ENCODE measurements around the gene ZNF148.

ZNF148 gene

DNA sequence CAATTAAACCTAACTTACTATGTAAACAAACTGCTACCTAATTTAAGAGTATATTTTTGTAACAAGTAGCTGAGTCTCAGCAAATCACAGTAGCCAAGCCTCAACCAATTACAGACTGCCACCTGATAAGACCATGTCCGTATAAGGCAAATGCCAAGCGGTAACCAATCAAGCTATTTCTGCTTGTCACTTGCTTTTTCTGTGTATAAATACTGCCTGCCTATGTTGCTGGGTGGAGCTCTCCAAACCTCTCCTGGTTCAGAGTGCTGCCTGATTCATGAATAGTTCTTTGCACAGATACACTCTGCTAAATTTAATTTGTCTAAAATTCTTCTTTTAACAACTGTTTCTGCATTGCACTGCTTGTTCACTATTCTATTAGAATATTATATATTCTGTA, 42.6 kb downstream of the ZNF148 start:
- DNase-seq, result no peak

DNA sequence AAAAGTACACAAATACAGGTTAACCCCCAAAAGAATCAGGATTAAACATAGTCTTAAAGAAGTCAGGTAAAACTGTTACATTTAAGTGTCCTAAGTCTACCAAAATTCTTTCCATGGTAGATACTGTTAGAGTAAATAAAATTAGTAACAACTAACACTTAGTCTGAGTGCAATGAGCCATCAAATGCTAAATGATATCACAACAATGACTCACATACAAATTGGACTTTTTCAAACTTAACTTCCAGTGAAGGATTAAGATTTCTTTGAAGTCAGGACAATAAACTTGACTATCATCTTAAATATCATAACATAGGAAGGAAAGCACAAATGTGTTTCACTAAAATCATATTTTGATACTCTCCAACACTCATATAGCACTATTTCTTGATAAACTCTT, 43.9 kb downstream of the ZNF148 start:
- DNase-seq, result no peak

DNA sequence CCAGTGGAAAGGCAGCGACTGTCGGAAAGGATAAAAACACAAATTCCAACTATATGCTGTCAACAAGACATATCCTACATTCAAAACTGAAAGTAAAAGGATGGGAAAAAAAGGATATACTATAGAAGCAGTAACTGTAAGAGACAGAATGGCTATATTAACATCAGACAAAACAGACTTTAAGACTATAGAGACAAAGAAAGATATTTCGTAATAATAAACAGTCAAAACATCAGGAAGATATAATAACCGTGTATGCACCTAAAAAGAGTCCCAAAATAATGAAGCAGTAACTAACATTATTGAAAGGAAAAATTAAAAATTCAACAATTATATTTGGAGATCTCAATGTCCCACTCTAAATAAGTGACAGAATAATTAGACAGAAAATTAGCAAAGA, 48.2 kb downstream of the ZNF148 start:
- no peak for DNase-seq

DNA sequence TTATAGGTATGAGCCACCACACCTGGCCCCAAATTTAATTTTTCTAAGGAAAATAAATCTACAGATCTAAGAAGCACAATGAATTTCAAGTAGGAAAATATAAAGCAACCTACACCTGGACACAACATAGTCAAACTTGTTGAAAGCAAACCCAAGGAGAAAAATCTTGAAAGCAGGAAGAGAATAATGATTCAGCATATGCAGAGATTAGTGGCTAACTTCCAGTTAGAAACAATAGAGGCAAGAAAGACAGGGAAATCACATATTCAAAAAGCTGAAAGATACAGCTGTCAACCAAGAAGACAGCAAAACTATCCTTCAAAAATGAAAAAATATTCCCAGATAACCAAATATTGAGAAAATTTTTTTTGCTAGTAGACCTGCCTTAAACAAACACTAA, 49.4 kb downstream of the ZNF148 start:
- no peak for DNase-seq

DNA sequence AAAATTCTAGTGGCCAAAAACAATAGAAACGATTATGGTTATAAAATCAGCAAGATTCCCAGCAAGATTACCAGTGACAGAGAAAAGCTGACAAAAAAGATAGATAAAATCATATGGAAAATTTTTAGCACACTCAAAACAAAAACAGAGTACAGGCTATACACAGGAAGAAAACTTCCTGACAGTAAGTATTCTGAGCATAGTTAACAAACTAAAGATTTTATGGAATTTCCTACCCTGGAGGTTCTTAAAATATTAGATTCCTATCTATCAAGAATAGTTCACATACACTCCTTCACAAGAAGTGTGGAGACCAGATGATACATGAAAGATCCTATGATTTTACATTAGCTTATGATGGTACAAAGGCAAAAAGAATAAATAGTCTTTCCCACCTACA, 50.8 kb downstream of the ZNF148 start:
- DNase-seq, result no peak

DNA sequence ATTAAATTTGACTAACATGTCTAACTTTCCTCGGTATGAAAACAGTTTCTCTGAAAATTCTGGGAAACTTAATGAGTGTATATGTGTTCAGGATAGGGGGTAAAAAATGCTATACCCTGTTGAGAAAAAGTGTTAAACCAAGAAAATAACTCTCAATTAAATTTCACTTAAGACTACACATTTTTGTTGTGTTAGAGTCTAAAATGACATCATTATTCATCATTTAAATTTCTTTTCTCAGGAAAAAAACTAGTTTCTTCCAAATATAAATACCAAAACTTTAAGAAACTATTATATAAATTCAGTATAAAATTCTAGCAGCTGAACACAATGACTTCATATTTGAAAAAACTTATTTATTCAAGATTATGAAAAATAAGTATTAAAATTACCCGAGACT, 52.2 kb downstream of the ZNF148 start:
- DNase-seq, result no peak

DNA sequence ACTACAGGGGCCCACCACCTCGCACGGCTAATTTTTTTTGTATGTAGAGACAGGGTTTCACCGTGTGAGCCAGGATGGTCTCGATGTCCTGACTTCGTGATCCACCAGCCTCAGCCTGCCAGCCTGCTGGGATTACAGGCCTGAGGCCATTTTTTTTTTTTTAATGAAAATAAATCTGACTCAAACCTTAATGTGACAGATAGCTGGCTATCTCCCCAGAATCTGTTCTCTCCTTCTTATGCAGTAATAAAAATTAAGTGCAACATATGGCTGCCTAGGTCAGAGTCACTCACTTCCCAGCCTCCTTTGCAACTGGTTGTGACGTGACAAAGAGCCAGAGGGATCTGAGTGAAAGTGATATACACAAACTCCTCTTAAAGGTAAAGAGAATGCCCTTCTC, 53.0 kb downstream of the ZNF148 start:
- DNase-seq, result no peak

DNA sequence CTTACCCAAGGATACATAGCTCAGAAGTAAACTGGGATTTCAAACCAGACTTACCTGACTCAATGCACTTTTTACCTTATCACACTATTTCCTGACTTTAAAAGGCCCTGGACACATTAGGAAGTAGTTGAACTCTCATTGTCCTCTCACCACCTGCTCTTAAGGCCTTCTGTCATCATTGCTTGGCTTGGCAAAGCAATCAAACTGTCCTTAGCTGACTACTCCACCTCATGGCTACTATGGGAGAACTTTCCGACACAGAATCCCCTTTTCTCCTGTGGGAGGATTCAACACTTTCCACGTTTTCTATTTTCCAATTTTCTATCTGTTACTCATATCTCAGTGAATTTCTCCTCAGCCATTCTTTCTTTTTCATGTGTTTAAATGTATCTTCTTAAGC, 55.4 kb downstream of the ZNF148 start:
- DNase-seq, result no peak

DNA sequence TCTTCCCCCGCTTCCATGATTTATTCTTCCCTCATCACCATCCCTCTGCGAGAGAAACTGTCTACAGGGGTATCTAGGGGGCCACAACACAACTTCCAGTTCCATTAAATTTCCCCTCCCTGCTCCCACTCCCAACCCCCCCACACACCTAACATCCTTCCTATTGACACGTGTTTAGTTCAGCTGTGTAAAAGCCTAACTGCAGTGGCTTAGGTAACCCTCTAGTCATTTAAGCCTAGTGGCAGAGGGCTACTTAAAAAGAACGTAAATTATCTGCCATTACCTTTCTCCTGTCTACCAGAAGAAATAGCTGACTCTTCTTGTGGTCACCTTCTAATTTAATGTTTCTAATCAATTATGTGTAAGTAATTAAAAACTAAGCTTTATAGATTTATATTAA, 56.3 kb downstream of the ZNF148 start:
- no peak for DNase-seq

DNA sequence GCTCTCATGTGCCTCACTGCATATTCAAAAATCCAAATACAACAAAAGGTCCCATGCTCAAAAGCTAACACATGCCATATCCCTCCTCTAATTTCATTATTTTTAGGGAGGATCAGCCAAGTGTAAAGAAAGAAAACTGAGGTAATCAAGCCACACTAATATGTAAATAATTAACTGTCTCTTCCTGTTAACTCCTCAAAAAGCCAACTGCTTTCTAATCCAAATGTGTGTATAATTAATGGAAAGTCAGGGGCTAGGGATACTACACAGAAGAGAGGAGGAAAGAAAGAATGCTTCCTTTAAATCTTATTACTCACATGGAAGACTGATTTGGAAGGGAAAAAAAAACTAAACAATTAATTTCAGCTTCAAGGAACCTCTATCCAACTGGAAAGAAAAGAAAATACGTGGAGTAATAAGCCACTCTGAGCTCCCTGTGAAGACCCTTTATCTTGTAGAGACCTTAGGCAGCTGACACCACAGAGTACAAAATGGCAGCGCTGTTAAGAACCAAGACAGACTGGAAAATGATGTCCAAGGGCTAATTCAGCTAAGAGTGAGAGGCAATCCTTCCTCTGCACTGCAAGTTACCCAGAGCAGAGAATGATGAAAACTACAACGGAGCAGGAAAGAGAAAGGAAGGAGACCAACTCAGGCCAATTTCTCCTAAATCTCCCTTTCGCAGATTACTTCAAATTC, 56.8 kb downstream of the ZNF148 start:
- DNase-seq, result no peak

DNA sequence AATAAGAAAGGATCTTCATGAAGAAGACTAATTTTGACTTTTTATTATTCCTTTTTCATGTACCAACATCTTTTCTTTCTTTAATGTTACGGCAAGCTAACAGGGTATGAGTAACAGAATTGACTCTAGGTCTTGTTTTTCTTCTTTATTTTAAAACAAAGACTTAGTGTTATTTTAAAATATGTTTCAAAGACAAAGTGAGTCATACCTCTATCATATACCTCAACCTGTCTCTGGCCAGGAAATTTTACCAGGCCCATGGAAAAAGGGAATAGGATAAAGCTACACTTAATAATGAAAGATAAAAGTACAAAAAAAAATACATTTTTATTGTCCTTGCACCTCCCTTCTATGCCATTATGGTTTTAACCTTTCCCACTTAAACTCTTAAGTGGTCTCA, 57.4 kb downstream of the ZNF148 start:
- no peak for DNase-seq

DNA sequence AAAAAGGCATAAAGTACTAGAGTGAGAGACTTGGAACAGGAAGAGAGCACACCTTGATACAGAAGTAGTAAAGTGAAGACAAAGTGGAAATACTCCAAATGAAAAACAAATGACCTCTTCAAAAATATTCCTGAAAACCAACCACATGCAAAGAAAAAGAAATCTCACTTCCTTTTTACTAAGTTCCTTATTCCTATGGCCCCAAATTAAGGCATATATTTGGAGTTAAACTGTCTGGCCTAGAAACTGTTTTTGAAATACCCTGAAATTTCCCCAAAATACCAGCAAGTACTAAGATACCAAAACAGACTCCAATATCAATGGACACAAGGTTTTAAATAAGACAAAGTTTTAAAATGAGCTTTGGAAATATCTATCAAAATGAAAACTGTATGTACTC, 58.2 kb downstream of the ZNF148 start:
- no peak for DNase-seq

DNA sequence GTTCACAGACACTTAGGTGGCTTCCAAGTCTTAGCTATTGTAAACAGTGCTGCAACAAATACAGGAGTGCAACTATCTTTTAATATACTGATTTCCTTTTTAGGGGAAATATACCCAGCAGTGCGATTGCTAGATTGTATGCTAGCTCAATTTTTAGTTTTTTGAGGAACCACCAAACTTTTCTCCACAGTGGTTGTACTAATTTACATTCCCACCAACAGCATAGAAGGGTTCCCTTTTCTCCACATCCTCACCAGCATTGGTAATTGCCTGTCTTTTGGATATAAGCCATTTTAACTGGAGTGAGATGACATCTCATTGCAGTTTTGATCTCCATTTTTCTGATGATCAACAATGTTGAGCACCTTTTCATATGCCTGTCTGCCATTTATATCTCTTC, 58.9 kb downstream of the ZNF148 start:
- no peak for DNase-seq

DNA sequence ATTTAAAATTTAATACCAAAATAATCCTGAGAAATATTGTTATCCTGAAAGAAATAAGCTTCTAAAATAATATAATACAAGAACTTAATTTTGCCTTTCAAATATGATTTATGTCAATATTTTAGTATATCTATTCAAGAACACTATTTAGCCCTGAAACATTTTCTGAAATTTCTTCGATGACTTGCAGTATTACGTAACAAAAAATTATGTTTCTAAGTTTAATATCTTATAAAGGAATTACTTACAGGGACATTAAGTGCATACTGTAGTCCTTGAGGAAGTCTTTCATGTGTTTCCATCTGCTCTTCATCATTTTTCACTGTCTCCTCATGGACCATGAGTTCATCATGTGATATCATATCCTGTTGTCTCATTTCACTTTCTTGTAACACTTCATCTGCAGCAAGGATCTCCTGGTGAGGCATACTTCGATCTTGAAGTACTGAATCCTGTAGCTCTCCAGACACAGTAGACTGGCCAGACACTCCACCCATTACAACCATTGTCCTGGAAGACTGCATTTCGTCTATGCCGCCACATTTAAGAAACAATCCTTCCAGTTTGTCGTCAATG, 62.0 kb downstream of the ZNF148 start:
- no peak for DNase-seq

DNA sequence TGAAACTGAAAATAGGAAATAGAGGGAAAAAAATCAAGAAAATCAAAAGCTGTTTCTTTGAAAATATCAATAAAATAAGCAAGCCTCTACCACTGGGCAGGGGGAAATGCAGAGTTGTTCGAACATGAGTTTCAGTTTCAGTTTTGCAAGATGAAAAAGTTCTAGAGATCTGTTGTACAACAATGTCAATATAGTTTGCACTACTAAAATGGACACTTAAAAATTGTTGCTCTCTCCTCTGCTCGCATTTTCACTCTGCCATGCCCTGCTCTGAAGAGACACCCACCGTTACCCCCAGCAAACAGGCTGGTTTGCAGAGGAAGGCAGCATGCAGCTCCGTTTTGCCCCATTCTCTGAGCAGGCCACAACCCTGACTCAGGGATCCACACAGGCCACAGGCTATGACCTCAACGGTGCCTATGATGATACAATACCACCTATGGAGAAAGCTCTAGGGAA, 64.5 kb downstream of the ZNF148 start:
- DNase-seq, result peak; percentile 22

DNA sequence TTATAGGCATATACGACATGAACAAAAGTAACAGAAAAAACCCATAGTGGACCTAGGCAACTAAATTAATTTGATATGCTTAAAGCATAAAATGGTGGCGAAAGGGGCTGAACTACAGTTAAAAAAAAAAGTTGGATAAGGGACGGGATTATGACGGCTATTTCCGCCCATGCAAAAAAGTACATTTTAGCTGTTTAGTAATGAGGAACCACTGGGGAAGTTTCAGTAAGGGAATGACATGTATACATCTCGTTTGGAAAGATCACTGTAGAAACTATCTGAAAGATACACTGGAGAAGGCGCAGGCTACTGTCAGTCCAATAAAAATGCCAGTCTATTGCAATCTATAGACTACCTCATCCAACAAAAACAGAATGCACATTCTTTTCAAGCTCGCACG, 65.6 kb downstream of the ZNF148 start:
- DNase-seq, result no peak

DNA sequence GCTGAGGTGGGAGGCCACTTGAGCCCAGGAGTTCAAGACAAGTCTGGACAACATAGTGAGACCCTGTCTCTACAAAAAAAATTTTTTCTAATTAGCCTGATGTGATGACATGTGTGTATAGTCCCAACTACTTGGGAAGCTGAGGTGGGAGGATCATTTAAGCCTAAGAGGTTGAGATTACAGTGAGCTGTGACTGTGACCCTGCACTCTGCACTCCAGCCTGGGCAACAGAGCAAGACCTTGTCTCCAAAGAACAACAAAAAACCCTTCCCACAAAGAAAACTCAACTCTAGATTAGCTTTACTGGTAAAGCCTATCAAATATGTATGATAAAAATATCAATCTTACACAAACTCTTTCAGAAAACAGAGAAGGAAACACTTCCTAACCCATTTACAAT, 68.5 kb downstream of the ZNF148 start:
- DNase-seq, result no peak

DNA sequence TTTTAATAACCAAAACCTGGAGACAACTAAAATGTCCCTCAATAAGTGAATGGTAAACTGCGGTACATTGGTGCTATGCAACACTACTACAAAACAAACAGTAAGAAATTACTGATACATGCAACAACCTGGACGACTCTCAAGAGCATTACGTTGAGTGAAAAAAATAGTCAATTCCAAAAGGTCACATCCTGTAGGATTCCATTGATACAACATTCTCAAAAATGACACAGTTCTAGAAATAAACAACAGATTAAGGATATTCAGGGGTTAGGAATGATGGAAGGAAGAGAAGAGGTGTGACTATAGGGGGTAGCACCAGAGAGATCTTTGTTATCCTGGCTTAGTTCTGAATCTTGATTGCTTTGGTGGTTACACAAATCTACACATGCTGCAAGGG, 72.2 kb downstream of the ZNF148 start:
- no peak for DNase-seq

DNA sequence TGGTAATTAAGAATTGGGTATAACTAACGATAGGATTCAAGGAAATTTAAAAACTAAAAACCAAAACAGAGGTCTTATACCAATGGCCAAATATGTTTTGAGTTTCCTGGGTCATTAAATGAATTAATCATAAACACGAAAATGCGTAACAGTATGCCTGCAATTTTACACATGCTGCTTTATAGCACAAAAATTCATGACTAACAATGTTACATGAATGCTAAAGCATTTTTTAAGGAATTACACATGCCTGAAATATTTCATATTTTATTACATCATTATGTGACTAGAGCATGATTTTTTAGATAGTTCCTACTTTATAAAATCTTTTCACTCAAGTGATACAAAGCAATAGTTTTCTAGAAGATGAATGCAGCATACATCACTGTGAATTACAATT, 74.7 kb downstream of the ZNF148 start:
- no peak for DNase-seq

DNA sequence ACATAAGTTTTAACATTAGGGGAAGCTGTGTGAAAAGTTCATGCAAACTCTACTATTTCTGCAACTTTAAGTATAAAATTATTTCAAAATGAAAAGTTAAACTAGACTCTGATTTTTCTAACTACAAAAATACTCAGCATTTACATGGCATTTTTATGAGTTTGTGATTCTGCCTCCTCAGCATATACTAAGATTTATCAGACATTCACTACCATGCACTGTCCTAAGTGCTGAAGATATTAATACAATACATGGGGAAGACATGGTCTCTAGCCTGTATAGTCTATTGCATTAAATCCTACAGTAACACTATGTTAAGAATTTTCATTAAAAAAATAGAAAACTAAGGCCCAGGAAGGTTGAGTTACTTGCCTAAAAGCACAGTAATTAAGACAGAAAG, 80.7 kb downstream of the ZNF148 start:
- no peak for DNase-seq

DNA sequence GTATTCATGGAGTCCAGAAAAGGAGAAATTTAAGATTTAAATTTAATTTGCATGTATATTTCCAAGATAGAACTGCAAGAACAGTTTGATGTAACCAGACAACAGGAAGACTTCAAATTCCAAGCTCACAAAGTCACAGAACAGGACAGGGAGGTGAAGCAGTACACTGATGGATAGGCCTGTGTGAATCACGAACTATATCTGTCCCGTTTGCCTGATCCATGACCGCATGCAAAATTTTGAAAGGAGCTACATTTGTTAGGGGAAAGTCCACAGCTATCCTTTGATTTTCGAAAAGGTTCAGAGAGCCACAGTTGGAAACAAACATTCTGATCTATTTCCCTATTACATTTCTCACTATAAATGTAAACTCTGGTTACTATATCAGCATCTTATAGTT, 83.1 kb downstream of the ZNF148 start:
- no peak for DNase-seq

DNA sequence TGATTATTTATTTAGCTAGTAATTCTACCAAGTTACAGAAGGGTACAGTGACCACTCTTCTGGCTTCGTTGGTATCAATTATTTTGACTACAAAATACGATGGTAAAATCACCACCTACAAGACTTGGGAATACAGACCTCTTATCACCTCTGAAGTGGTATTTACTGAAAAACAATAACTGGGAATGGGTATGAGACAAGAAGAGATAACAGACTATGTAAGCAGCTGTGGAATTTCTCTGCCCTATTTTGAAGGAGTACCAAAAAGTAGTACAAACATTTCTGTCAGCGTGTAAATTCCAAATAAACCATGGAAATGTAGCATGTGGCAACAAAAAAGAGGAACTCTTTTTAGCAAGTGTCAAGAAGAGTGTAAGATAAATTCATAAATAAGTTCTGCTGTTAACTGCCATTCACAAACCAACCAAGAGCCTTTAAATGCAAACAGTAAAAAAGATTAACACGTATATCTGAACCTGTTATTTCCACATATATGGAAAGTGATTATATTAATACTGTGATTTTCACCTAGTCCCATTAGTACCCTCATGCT, 85.6 kb downstream of the ZNF148 start:
- no peak for DNase-seq

DNA sequence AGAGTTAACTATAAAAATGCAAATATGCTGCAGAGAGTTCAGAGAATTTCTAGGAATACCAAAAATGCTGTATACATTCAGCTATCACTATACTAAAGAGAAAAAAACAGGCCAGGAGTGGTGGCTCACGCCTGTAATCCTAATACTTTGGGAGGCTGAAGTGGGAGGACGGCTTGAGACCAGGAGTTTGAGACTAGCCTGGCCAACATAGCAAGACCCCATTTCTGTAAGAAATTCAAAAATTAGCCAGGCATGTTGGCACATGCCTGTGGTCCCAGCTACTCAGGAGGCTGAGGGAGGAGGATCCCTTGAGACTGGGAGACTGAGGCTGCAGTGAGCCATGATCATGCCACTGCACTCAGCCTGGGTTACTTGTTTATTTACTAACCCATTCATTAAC, 87.9 kb downstream of the ZNF148 start:
- DNase-seq, result no peak

DNA sequence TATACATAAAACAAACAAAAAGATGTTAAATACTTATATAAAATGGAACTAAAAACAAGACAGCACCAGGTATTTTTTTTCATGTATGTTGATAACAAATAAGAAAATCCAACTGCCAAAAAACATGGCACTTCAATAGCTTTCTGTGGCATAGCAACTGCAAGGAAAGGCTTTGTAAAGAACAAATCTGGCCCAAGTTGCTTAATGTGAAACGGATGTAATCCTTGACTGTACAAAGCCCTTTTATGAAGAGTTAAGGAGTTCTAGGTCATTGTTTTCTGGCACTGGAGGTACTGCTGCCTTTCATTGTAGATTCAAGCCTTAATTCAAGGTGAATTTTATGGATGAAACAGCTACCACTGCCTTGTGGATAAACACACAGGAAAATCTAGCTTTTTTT, 93.7 kb downstream of the ZNF148 start:
- DNase-seq, result no peak
